K562 (cell line): ENCODE measurements around the gene METTL25B. TPM values are rescaled to one million over a fixed set of nuclear protein-coding genes. Genes with fewer than 3 reads are reported as not detected.

Experiments used
- ARID2 ChIP-seq: fragments of 450-650 bp; IDR thresholded peaks from 2 replicates; pipeline ENCODE4 v1.6.1; 2017; ENCODE audit warnings: antibody characterized with exemption, mild to moderate bottlenecking
- ATF7 ChIP-seq: fragments of 450-650 bp; IDR thresholded peaks from 2 replicates; pipeline ENCODE4 v1.7.1; 2014; ENCODE audit warnings: mild to moderate bottlenecking, moderate library complexity
- BRD4 ChIP-seq: fragments of 200-600 bp; sonication (generic); IDR thresholded peaks from 2 replicates; pipeline ENCODE4 v1.6.1; 2017; ENCODE audit warnings: inconsistent platforms
- DACH1 ChIP-seq: fragments of 450-650 bp; IDR thresholded peaks from 2 replicates; pipeline ENCODE4 v1.6.1; 2018; ENCODE audit not compliant: partially characterized antibody
- GATAD2B ChIP-seq: fragments of 450-650 bp; IDR thresholded peaks from 2 replicates; pipeline ENCODE4 v1.6.1; 2017; ENCODE audit warnings: mild to moderate bottlenecking, borderline replicate concordance
- HCFC1 ChIP-seq: IDR thresholded peaks from 2 replicates; pipeline ENCODE4 v1.6.1; 2012; ENCODE audit warnings: low read depth, low read length, improper control_type of control experiment
- KAT2B ChIP-seq: IDR thresholded peaks from one replicate; pipeline ENCODE4 v1.6.1; 2012; ENCODE audit warnings: low read depth, mild to moderate bottlenecking, control low read depth, inconsistent platforms, low read length, moderate library complexity
- MCM3 ChIP-seq: fragments of 450-650 bp; IDR thresholded peaks from 2 replicates; pipeline ENCODE4 v1.6.1; 2016
- MXI1 ChIP-seq: IDR thresholded peaks from 2 replicates; pipeline ENCODE4 v1.6.1; 2011; ENCODE audit warnings: low read depth, mild to moderate bottlenecking, improper control_type of control experiment, low read length
- PHF8 ChIP-seq: fragments of 200-600 bp; sonication (generic); IDR thresholded peaks from 2 replicates; pipeline ENCODE4 v1.6.1; 2012; ENCODE audit warnings: mixed run types, mild to moderate bottlenecking, inconsistent platforms, low read length, moderate library complexity, borderline replicate concordance
- SIX5 ChIP-seq, 2 experiments: IDR thresholded peaks; 2 replicates each; pipeline ENCODE4 v1.6.1; 2011; ENCODE audit warnings: low read length in 2 of 2, borderline replicate concordance in 1 of 2, low read depth in 1 of 2, mild to moderate bottlenecking in 1 of 2, moderate library complexity in 1 of 2; ENCODE audit not compliant: insufficient read depth in 1 of 2
- SRSF3 ChIP-seq: fragments of 200-400 bp; formaldehyde crosslinking; IDR thresholded peaks from 2 replicates; pipeline ENCODE4 v1.6.1; 2016; ENCODE audit warnings: mild to moderate bottlenecking, low read length, moderate library complexity; ENCODE audit not compliant: insufficient read depth
- TCFL5 ChIP-seq: fragments of 250-450 bp; sonication (Bioruptor Pico); conservative IDR thresholded peaks from 2 replicates; pipeline ENCODE4 v1.6.1; 2021; ENCODE audit warnings: mild to moderate bottlenecking, moderate library complexity, matching md5 sums
- TEAD2 ChIP-seq: fragments of 450-650 bp; IDR thresholded peaks from 2 replicates; pipeline ENCODE4 v1.6.1; 2016; ENCODE audit warnings: missing genetic modification characterization, control low read depth, missing compliant biosample characterization
- TGIF2 ChIP-seq: sonication (generic); formaldehyde crosslinking; IDR thresholded peaks from 2 replicates; pipeline ENCODE4 v1.8.1; 2022; ENCODE audit warnings: mild to moderate bottlenecking, missing genetic modification reagents, moderate library complexity
- THRA ChIP-seq: fragments of 450-650 bp; IDR thresholded peaks from 2 replicates; pipeline ENCODE4 v1.6.1; 2017; ENCODE audit warnings: mild to moderate bottlenecking, moderate library complexity
- ZBTB11 ChIP-seq, 3 experiments: fragments of 200-800 bp in 1 of 3; fragments of 250-450 bp in 1 of 3; fragments of 450-650 bp in 1 of 3; sonication (Bioruptor Pico) in 1 of 3; sonication (Bioruptor generic) in 1 of 3; formaldehyde crosslinking in 1 of 3; IDR thresholded peaks; 2 replicates each; pipeline versions ENCODE4 v1.6.1 to v1.8.0; 2016 to 2022; ENCODE audit warnings: mild to moderate bottlenecking in 2 of 3, missing genetic modification characterization in 2 of 3, missing compliant biosample characterization in 1 of 3, moderate library complexity in 1 of 3
- ZNF197 ChIP-seq: fragments of 200-800 bp; sonication (Bioruptor generic); IDR thresholded peaks from 2 replicates; pipeline ENCODE4 v1.6.1; 2016; ENCODE audit warnings: low read depth, missing genetic modification characterization, missing compliant biosample characterization
- ZNF347 ChIP-seq: fragments of 450-650 bp; formaldehyde crosslinking; IDR thresholded peaks from 2 replicates; pipeline ENCODE4 v1.4.0; 2020; ENCODE audit warnings: low read depth, mild to moderate bottlenecking, moderate library complexity
- polyA plus RNA-seq, 8 experiments: library from polyadenylated mRNA; depleted of rRNA in 4 of 8; stranded (reverse) in 5 of 8; unstranded in 3 of 8; fragments of >200 nt; fragmentation: Nextera tagmentation in 2 of 8; fragmentation: Illumina TruSeq in 1 of 8; extraction: Ambion mirVana in 2 of 8; extraction: Trizol in 1 of 8; gene quantifications; 2 replicates each; pipeline versions ENCODE4 v1.2.1 to v1.2.3, GENCODE V29; 2011 to 2014; ENCODE audit warnings: inconsistent platforms in 1 of 8, missing spikeins in 1 of 8
- total RNA-seq, 7 experiments: library from RNA; depleted of rRNA in 6 of 7; stranded (reverse); fragments of >200 nt in 6 of 7; fragmentation: Illumina TruSeq in 2 of 7; extraction: Trizol in 2 of 7; gene quantifications; 2 replicates each; pipeline versions ENCODE4 v1.2.1 to v1.2.3, GENCODE V29; 2011 to 2021; ENCODE audit warnings: low replicate concordance in 1 of 7
- TF ChIP-seq, protein P1 (sequence below): fragments of 250-450 bp; sonication (Bioruptor Pico); IDR thresholded peaks from 2 replicates; pipeline ENCODE4 v1.5.0; 2021

METTL25B gene
- total and polyA plus RNA-seq, 9 of the 15 experiments (the other 6 are each of a cell fraction or from before 2014, with no cell fraction given): 7.7 to 48.3 (median 33.1) TPM

GRCh38 chr1:156767101-156767878 is 39.0 kb downstream of the METTL25B start, which contains the start of gene PRCC (continued):
- TF ChIP-seq SRSF3: no peak
- TF ChIP-seq KAT2B: peak; percentile 16
- no peak for TF ChIP-seq MCM3
- TF ChIP-seq ARID2: no peak
- TF ChIP-seq ZNF347 (CRISPR knock-in tag): no peak
- TF ChIP-seq DACH1: no peak
- TF ChIP-seq MXI1: peak; percentile 49
- peak in 1 of 3 experiments; percentile 93; a peak in 2 of 6 replicates for TF ChIP-seq ZBTB11 (CRISPR knock-in tag; IDR thresholded peaks at IDR 0.05)
- peak; percentile 96 to 98 for TF ChIP-seq SIX5 (IDR thresholded peaks at IDR 0.05; ENCODE audit: borderline replicate concordance in 1 of 2, insufficient read depth in 1 of 2, low read depth in 1 of 2, low read length in 2 of 2)
- no peak; the same call in 1 of the 2 replicates for TF ChIP-seq TCFL5 (CRISPR knock-in tag)
- peak; percentile 91; the same call in 1 of the 2 replicates for TF ChIP-seq ATF7
- peak; percentile 98 for TF ChIP-seq HCFC1
- TF ChIP-seq, protein P1, sequence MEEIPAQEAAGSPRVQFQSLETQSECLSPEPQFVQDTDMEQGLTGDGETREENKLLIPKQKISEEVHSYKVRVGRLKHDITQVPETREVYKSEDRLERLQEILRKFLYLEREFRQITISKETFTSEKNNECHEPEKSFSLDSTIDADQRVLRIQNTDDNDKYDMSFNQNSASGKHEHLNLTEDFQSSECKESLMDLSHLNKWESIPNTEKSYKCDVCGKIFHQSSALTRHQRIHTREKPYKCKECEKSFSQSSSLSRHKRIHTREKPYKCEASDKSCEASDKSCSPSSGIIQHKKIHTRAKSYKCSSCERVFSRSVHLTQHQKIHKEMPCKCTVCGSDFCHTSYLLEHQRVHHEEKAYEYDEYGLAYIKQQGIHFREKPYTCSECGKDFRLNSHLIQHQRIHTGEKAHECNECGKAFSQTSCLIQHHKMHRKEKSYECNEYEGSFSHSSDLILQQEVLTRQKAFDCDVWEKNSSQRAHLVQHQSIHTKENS (CRISPR knock-in tag): no peak
- TF ChIP-seq ZNF197 (CRISPR knock-in tag): peak; percentile 99
- TF ChIP-seq THRA: no peak
- no peak for TF ChIP-seq TEAD2 (tag)
- 0 out of 2 replicates have a peak, but pooled peaks have one; percentile 79 for TF ChIP-seq TGIF2 (CRISPR knock-in tag)
- TF ChIP-seq GATAD2B: no peak; the same call in 1 of the 2 replicates
- TF ChIP-seq BRD4: peak; percentile 99
- peak; percentile 100 for TF ChIP-seq PHF8
